ENCODE measurements around the gene C12orf76.

C12orf76 gene

DNA sequence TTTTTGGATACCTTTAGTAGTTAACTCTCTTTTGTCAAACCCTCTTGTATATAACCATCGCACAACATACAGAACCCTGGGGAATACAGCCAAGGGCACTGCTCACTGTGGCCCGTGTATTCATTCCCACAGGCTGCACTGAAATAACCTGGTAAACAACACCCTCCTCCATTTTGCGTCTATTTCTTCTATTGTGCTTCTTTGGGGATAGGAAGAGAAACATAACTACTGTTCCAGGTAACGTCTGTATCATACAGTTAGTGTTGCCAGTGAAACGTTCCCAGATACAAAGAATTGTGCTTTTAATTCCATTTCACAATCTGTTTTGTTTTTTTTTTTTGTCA is 9.6 kb downstream of the C12orf76 start:
- H3K27me3 ChIP-seq (ENCODE audit: insufficient read depth, poor library complexity, severe bottlenecking): no peaks in the 10 kb centered on the region
- no peak overlapping the region for H3K27ac ChIP-seq (replicated peaks)
- TF ChIP-seq POLR2AphosphoS5 (IDR thresholded peaks at IDR 0.05; ENCODE audit: low read depth): no peak
- TF ChIP-seq, protein P1, sequence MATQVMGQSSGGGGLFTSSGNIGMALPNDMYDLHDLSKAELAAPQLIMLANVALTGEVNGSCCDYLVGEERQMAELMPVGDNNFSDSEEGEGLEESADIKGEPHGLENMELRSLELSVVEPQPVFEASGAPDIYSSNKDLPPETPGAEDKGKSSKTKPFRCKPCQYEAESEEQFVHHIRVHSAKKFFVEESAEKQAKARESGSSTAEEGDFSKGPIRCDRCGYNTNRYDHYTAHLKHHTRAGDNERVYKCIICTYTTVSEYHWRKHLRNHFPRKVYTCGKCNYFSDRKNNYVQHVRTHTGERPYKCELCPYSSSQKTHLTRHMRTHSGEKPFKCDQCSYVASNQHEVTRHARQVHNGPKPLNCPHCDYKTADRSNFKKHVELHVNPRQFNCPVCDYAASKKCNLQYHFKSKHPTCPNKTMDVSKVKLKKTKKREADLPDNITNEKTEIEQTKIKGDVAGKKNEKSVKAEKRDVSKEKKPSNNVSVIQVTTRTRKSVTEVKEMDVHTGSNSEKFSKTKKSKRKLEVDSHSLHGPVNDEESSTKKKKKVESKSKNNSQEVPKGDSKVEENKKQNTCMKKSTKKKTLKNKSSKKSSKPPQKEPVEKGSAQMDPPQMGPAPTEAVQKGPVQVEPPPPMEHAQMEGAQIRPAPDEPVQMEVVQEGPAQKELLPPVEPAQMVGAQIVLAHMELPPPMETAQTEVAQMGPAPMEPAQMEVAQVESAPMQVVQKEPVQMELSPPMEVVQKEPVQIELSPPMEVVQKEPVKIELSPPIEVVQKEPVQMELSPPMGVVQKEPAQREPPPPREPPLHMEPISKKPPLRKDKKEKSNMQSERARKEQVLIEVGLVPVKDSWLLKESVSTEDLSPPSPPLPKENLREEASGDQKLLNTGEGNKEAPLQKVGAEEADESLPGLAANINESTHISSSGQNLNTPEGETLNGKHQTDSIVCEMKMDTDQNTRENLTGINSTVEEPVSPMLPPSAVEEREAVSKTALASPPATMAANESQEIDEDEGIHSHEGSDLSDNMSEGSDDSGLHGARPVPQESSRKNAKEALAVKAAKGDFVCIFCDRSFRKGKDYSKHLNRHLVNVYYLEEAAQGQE (IDR thresholded peaks at IDR 0.05; ENCODE audit: insufficient replicate concordance, low read depth): no peak
- TF ChIP-seq GABPA (IDR thresholded peaks at IDR 0.05; ENCODE audit: low read depth): no peak
- no peak for TF ChIP-seq SPI1 (IDR thresholded peaks at IDR 0.05; ENCODE audit: borderline replicate concordance, low read depth)
- TF ChIP-seq, protein P2, sequence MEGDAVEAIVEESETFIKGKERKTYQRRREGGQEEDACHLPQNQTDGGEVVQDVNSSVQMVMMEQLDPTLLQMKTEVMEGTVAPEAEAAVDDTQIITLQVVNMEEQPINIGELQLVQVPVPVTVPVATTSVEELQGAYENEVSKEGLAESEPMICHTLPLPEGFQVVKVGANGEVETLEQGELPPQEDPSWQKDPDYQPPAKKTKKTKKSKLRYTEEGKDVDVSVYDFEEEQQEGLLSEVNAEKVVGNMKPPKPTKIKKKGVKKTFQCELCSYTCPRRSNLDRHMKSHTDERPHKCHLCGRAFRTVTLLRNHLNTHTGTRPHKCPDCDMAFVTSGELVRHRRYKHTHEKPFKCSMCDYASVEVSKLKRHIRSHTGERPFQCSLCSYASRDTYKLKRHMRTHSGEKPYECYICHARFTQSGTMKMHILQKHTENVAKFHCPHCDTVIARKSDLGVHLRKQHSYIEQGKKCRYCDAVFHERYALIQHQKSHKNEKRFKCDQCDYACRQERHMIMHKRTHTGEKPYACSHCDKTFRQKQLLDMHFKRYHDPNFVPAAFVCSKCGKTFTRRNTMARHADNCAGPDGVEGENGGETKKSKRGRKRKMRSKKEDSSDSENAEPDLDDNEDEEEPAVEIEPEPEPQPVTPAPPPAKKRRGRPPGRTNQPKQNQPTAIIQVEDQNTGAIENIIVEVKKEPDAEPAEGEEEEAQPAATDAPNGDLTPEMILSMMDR (IDR thresholded peaks at IDR 0.05; ENCODE audit: insufficient read depth, low read length): no peak
- H3K4me3 ChIP-seq (replicated peaks; ENCODE audit: insufficient read depth, low read length): no peak overlapping the region
- no peak for DNase-seq (ENCODE audit: low read depth in 1 of 2, low spot score in 1 of 2)

DNA sequence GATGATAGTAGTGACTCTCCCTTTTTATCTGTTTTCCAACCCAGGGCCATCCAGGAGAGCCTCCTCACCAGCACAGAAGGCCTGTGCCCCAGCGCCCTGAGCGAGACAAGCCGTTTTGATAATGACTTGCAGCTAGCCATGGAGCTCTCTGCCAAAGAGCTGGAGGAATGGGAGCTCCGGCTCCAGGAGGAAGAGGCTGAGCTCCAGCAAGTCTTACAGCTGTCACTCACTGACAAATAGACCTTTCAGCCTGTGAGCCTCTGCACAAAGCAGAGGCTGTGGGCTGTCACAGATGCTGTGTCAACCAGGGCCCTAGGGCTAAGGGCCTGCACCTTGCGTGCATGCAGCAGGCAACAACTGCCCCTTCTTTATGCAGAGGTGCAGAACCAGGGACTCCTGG is 11.0 kb downstream of the C12orf76 start:
- Histone ChIP-seq H3K4me3 (replicated peaks; ENCODE audit: insufficient read depth, low read length) (no peak overlapping the region), H3K27ac (replicated peaks) (no peak overlapping the region), H3K27me3 (ENCODE audit: insufficient read depth, poor library complexity, severe bottlenecking) (no peaks in the 10 kb centered on the region)
- TF ChIP-seq GABPA (IDR thresholded peaks at IDR 0.05; ENCODE audit: low read depth) (no peak), SPI1 (IDR thresholded peaks at IDR 0.05; ENCODE audit: borderline replicate concordance, low read depth) (no peak), POLR2AphosphoS5 (IDR thresholded peaks at IDR 0.05; ENCODE audit: low read depth) (no peak)
- TF ChIP-seq, protein P1 (IDR thresholded peaks at IDR 0.05; ENCODE audit: insufficient replicate concordance, low read depth): no peak
- TF ChIP-seq, protein P2 (IDR thresholded peaks at IDR 0.05; ENCODE audit: insufficient read depth, low read length): no peak
- no peak for DNase-seq (ENCODE audit: low read depth in 1 of 2, low spot score in 1 of 2)

DNA sequence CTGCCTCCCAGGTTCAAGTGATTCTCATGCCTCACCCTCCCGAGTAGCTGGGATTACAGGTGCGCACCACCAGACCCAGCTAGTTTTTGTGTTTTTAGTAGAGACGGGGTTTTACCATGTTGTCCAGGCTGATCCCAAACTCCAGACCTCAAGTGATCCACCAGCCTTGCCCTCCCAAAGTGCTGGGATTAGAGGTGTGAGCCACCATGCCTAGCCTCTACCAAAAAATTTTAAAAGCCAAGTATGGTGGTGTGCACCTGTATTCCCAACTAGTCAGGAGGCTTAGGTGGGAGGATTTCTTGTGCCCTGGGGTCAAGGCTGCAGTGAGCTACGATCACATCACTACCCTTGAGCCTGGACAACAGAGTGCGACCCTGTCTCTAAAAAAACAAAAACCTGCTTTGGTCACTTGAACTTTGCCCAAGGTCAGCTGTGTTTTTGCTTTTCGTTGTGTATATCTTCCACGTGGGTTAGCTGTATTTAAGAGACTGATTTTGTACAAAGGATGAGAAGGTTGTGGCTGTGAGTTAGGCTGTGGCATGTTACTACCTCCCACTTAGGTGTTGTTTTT is 12.7 kb downstream of the C12orf76 start:
- DNase-seq (ENCODE audit: low read depth in 1 of 2, low spot score in 1 of 2): no peak
- Histone ChIP-seq H3K27ac (replicated peaks) (no peak overlapping the region), H3K27me3 (ENCODE audit: insufficient read depth, poor library complexity, severe bottlenecking) (no peaks in the 10 kb centered on the region), H3K4me3 (replicated peaks; ENCODE audit: insufficient read depth, low read length) (no peak overlapping the region)
- TF ChIP-seq, protein P1 (IDR thresholded peaks at IDR 0.05; ENCODE audit: insufficient replicate concordance, low read depth): no peak
- TF ChIP-seq, protein P2 (IDR thresholded peaks at IDR 0.05; ENCODE audit: insufficient read depth, low read length): no peak
- TF ChIP-seq GABPA (IDR thresholded peaks at IDR 0.05; ENCODE audit: low read depth) (no peak), SPI1 (IDR thresholded peaks at IDR 0.05; ENCODE audit: borderline replicate concordance, low read depth) (no peak), POLR2AphosphoS5 (IDR thresholded peaks at IDR 0.05; ENCODE audit: low read depth) (no peak)
